IMR-90 (cell line): ENCODE measurements around the gene OR5L1. TPM values are rescaled to one million over a fixed set of nuclear protein-coding genes. Genes with fewer than 3 reads are reported as not detected.

Experiments
- ATAC-seq: fragments of 200-7000 bp; cut with Tn5 transposase; 2 replicates; pipeline ENCODE4 v1.9.1; 2020; ENCODE audit warnings: low read depth, mild to moderate bottlenecking, moderate library complexity
- BruUV-seq: library from RNA; stranded (reverse); fragments of 400-500 nt; replicated peaks from 2 replicates; lab custom pipeline; 2021; lab: Mats Ljungman, UMichigan
- CTCF ChIA-PET: fragments of 300-600 bp; formaldehyde crosslinking; extraction: SDS; loops from one replicate; lab custom pipeline; 2021; ENCODE audit warnings: antibody characterized with exemption; lab: Yijun Ruan, JAX
- POLR2A ChIA-PET: fragments of 300-600 bp; sonication (Branson Sonifier 250); formaldehyde crosslinking; loops from one replicate; lab custom pipeline; 2022; ENCODE audit warnings: antibody characterized with exemption; ENCODE audit not compliant: unreplicated experiment; lab: Charles Lee
- DNase-seq: peaks from one replicate; pipeline ENCODE4 v3.0.0; 2013
- H2AFZ ChIP-seq: replicated peaks from 2 replicates; pipeline ENCODE3; 2013; ENCODE audit warnings: low read length, mild to moderate bottlenecking; ENCODE audit not compliant: poor library complexity
- H2AK5ac ChIP-seq: 2 replicates; pipeline ENCODE4 v1.6.1; 2013; ENCODE audit warnings: low read depth, low read length, inconsistent platforms
- H2AK9ac ChIP-seq: replicated peaks from 2 replicates; pipeline ENCODE3; 2013; ENCODE audit warnings: mild to moderate bottlenecking, low read depth, low read length, moderate library complexity; ENCODE audit not compliant: poor library complexity
- H2BK120ac ChIP-seq: 2 replicates; pipeline ENCODE4 v1.6.1; 2013; ENCODE audit warnings: low read depth, low read length, inconsistent platforms
- H2BK15ac ChIP-seq: 3 replicates; pipeline ENCODE4 v1.6.1; 2013; ENCODE audit warnings: low read depth, low read length, inconsistent platforms
- H2BK20ac ChIP-seq: 2 replicates; pipeline ENCODE4 v1.6.1; 2013; ENCODE audit warnings: low read depth, mild to moderate bottlenecking, inconsistent platforms, low read length, moderate library complexity
- H2BK5ac ChIP-seq: 2 replicates; pipeline ENCODE4 v1.6.1; 2013; ENCODE audit warnings: mild to moderate bottlenecking, low read depth, low read length, inconsistent platforms; ENCODE audit not compliant: poor library complexity, severe bottlenecking
- H3K14ac ChIP-seq: replicated peaks from 2 replicates; pipeline ENCODE4 v1.6.1; 2013; ENCODE audit warnings: low read depth, low read length, inconsistent platforms
- H3K18ac ChIP-seq: 2 replicates; pipeline ENCODE4 v1.6.1; 2013; ENCODE audit warnings: low read depth, low read length, control low read depth
- H3K23ac ChIP-seq: 2 replicates; pipeline ENCODE4 v1.6.1; 2013; ENCODE audit warnings: low read depth, low read length, inconsistent platforms
- H3K27ac ChIP-seq: 2 replicates; pipeline ENCODE4 v1.5.1; 2013; ENCODE audit warnings: mild to moderate bottlenecking, control low read depth, low read length; ENCODE audit not compliant: insufficient read depth
- H3K27me3 ChIP-seq: 2 replicates; pipeline ENCODE4 v1.6.1; 2013; ENCODE audit warnings: low read length; ENCODE audit not compliant: control insufficient read depth, insufficient read depth
- H3K36me3 ChIP-seq: 2 replicates; pipeline ENCODE4 v1.6.1; 2013; ENCODE audit warnings: low read length, mixed read lengths; ENCODE audit not compliant: control insufficient read depth, insufficient read depth
- H3K4ac ChIP-seq: 2 replicates; pipeline ENCODE4 v1.6.1; 2013; ENCODE audit warnings: low read depth, low read length, inconsistent platforms
- H3K4me1 ChIP-seq: 2 replicates; pipeline ENCODE4 v1.6.1; 2013; ENCODE audit warnings: low read length, mixed read lengths; ENCODE audit not compliant: control insufficient read depth, insufficient read depth
- H3K4me2 ChIP-seq: 2 replicates; pipeline ENCODE4 v1.6.1; 2013; ENCODE audit warnings: low read depth, mild to moderate bottlenecking, control low read depth, low read length, moderate library complexity
- H3K4me3 ChIP-seq: 2 replicates; pipeline ENCODE4 v1.5.1; 2013; ENCODE audit warnings: low read depth, mild to moderate bottlenecking, control low read depth, low read length, moderate library complexity; ENCODE audit not compliant: insufficient read depth
- H3K56ac ChIP-seq: 2 replicates; pipeline ENCODE4 v1.6.1; 2013; ENCODE audit warnings: low read length, inconsistent platforms; ENCODE audit not compliant: insufficient read depth; ENCODE audit errors: extremely low read depth
- H3K79me1 ChIP-seq, 2 experiments: 2 replicates each; pipeline ENCODE4 v1.6.1; 2013; ENCODE audit warnings: low read length in 2 of 2, inconsistent platforms in 1 of 2, low read depth in 1 of 2
- H3K9ac ChIP-seq: 2 replicates; pipeline ENCODE4 v1.6.1; 2013; ENCODE audit warnings: low read depth, low read length, control low read depth
- H3K9me1 ChIP-seq: 2 replicates; pipeline ENCODE4 v1.6.1; 2013; ENCODE audit warnings: low read length, inconsistent platforms; ENCODE audit not compliant: insufficient read depth
- H3K9me3 ChIP-seq: 2 replicates; pipeline ENCODE4 v1.6.1; 2013; ENCODE audit warnings: low read length; ENCODE audit not compliant: control insufficient read depth, insufficient read depth
- H4K20me1 ChIP-seq: 2 replicates; pipeline ENCODE4 v1.6.1; 2013; ENCODE audit warnings: low read length, inconsistent platforms; ENCODE audit not compliant: insufficient read depth
- H4K5ac ChIP-seq: 2 replicates; pipeline ENCODE4 v1.6.1; 2013; ENCODE audit warnings: mild to moderate bottlenecking, low read depth, low read length, control low read depth
- H4K8ac ChIP-seq, 2 experiments: 2 replicates each; pipeline ENCODE4 v1.6.1; 2013; ENCODE audit warnings: low read depth in 2 of 2, low read length in 2 of 2, control low read depth in 1 of 2, inconsistent platforms in 1 of 2
- H4K91ac ChIP-seq: 2 replicates; pipeline ENCODE4 v1.6.1; 2013; ENCODE audit warnings: low read depth, low read length, inconsistent platforms; ENCODE audit not compliant: insufficient read depth
- MAFK ChIP-seq: IDR thresholded peaks from 2 replicates; pipeline ENCODE4 v1.6.1; 2012; ENCODE audit warnings: low read depth, low read length, improper control_type of control experiment
- USF2 ChIP-seq: fragments of 150-350 bp; IDR thresholded peaks from 2 replicates; pipeline ENCODE4 v1.6.1; 2017; ENCODE audit warnings: mild to moderate bottlenecking, antibody characterized with exemption, low read length, low read depth
- WGBS, 2 experiments: methylation state at CpG; one replicate each; pipeline versions ENCODE4 v1.1.5 to v1.1.7; 2013; ENCODE audit warnings: missing lambda C conversion rate in 2 of 2; ENCODE audit not compliant: insufficient read length in 1 of 2; ENCODE audit errors: extremely low coverage in 2 of 2; 5-methylcytosine and 5-hydroxymethylcytosine counted together
- dilution Hi-C: fragments of 300-500 bp; cut with HindIII; formaldehyde crosslinking; loops from one replicate; pipeline ENCODE4 v1.14.3; 2018; ENCODE audit warnings: low sequenced_read_pairs; ENCODE audit not compliant: unreplicated experiment
- in situ Hi-C: fragments of 300-500 bp; cut with MboI; formaldehyde crosslinking; loops from 3 replicates; pipeline ENCODE4 v1.14.3; 2019; ENCODE audit warnings: low sequenced_read_pairs, inconsistent platforms, mixed read lengths
- intact Hi-C: fragments of 100-400 bp; cut with micrococcal nuclease; formaldehyde crosslinking; loops from 2 replicates; pipeline ENCODE4 v1.10.0; 2022
- polyA plus RNA-seq, 3 experiments: library from polyadenylated mRNA; depleted of rRNA; stranded (reverse); fragments of >200 nt; gene quantifications; 2 replicates each; pipeline ENCODE4 v1.2.3, GENCODE V29; 2012; ENCODE audit warnings: low replicate concordance in 1 of 3
- total RNA-seq: library from RNA; depleted of rRNA; stranded (reverse); fragments of >200 nt; gene quantifications from 2 replicates; pipeline ENCODE4 v1.2.3, GENCODE V29; 2012

The OR5L1 gene
- total and polyA plus RNA-seq, 2 of the 4 experiments (the other 2 are of a cell fraction), result not detected

DNA sequence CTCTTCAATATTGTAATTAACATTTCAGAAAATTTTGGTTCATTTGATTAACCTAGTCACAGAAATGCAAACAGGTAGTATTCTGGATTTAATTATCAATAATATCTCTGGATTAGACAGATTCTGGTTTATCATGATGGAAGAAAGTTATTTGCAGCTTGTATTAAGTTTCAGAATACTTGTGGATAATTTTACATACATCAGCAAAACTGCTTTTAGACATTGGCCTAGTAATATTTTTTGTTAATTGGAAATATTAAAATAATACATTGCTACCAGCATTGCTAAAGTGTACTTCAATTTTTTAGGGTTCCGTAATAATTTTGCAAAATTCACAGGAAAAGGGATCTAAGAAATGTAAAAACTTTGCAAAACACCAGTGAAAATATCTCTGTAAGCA is 19.6 kb upstream of the OR5L1 start:
- BruUV-seq, result no TSS peak
- in situ Hi-C loops, result no loop called here
- POLR2A ChIA-PET, result no interaction called here

More for the DNA sequence above, 19.6 kb upstream of the OR5L1 start:
- no peaks in the 10 kb centered on the region for H3K36me3 ChIP-seq
- H3K56ac ChIP-seq, result no peak overlapping the region
- H2AK5ac ChIP-seq, result no peak overlapping the region
- no peaks in the 10 kb centered on the region for H3K4me1 ChIP-seq
- no peak overlapping the region for H2AFZ ChIP-seq
- no peak overlapping the region for H3K14ac ChIP-seq
- no peak overlapping the region for H2BK120ac ChIP-seq
- H3K9me1 ChIP-seq, result no peaks in the 10 kb centered on the region
- no peak overlapping the region for H4K5ac ChIP-seq
- H4K91ac ChIP-seq, result no peak overlapping the region
- no peak overlapping the region for H3K4me2 ChIP-seq
- no peak overlapping the region for H2AK9ac ChIP-seq
- CTCF ChIA-PET, result no interaction called here
- H3K4me3 ChIP-seq, result no peak overlapping the region
- dilution Hi-C loops (no loop called here), intact Hi-C loops (loop anchor here (10.0 kb wide), 1 partner anchor 47 kb away; no protein-coding TSS in a partner anchor)
- no peaks in the 10 kb centered on the region for H3K79me1 ChIP-seq
- TF ChIP-seq MAFK (peak; percentile 63), USF2 (no peak)
- no peaks in the 10 kb centered on the region for H3K27me3 ChIP-seq
- no peak overlapping the region for H4K8ac ChIP-seq
- ATAC-seq, result no peak
- peaks cover 7% of the 10 kb centered on the region for H3K9me3 ChIP-seq
- H2BK15ac ChIP-seq, result no peak overlapping the region
- no peak overlapping the region for H3K27ac ChIP-seq
- no peak overlapping the region for H3K9ac ChIP-seq
- H3K18ac ChIP-seq, result no peak overlapping the region
- H3K23ac ChIP-seq, result no peak overlapping the region
- H4K20me1 ChIP-seq, result no peaks in the 10 kb centered on the region
- no peak overlapping the region for H2BK5ac ChIP-seq
- no peak overlapping the region for H3K4ac ChIP-seq
- no CpG with 5 or more reads among the region's 1 CpG for WGBS, 2 experiments
- no peak overlapping the region for H2BK20ac ChIP-seq
- DNase-seq, result no peak
